Ramos (cell line): Measurements from ENCODE around the gene GLUL.

ENCODE experiments used
- in situ Hi-C: fragments of 300-500 bp; cut with MboI; formaldehyde crosslinking; loops from one replicate; pipeline ENCODE4 v1.14.3; 2022; ENCODE audit warnings: low sequenced_read_pairs; ENCODE audit not compliant: unreplicated experiment

The GLUL gene

DNA sequence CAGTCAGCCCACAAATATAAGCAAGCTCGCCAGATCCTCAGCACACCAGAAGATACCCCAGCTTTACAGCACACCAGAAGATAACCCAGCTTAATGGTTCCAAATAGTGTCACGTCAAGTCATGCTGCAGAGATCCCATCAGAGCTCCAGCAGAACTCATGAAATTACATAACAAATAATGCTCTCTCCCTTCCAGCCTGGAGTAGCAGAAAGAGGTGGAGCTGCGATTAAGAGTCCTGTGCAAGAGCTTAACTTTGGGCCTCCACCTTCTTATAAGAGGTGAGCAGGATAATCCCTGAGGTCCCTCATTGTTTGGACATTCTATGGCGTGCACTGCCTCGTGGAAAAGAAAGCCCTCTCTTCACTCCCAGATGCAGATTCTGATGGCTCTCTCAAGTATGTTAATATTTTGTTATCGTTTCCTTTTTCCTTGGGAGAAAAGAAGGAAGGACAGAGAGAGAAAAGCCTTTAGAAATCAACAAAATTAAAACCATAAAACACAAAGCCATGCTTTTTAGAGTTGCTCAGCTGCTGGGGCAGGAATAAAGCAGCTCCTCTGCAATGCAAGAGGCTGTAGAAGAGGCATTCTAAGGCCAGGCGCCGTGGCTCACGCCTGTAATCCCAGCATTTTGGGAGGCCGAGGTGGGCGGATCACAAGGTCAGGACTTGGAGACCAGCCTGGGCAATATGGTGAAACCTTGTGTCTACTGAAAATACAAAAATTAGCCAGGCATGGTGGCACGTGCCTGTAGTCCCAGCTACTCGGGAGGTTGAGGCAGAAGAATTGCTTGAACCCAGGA is 59.1 kb downstream of the GLUL start:
- in situ Hi-C loops = no loop called here
